ENCODE data around the gene NDUFC1.

DNA sequence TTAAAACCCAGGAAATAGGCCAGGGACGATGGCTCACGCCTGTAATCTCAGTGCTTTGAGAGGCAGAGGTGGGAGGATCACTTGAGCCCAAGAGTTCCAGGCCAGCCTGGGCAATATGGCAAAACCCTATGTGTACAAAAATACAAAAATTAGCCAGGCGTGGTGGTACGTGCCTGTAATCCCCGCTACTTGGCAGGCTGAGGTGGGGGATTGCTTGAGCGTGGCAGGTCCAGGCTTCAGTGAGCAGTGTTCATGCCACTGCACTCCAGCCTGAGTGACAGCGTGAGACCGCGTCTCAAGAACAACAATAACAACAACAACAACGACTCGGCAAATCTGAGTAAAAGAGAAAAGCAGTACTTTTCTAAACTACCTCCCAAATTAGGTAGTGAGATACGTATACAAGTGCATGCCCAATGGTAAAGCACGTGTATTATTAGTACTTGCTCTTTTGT lies 13.0 kb upstream of the NDUFC1 start:
- TF ChIP-seq CTCF (IDR thresholded peaks at IDR 0.05) (no peak), EP300 (IDR thresholded peaks at IDR 0.05) (no peak), POLR2A (IDR thresholded peaks at IDR 0.05) (no peak), POLR2AphosphoS5 (IDR thresholded peaks at IDR 0.05) (no peak)
